ENCODE results near the gene GK2. TPM values are rescaled to one million over a fixed set of nuclear protein-coding genes. Genes with fewer than 3 reads are reported as not detected.
A peak's percentile ranks its signal among the peaks of the same experiment; 100 is the strongest.

The GK2 gene
- total and polyA plus RNA-seq, 2 of the 13 experiments (the other 11 are each of a cell fraction or from before 2014, with no cell fraction given), result not detected

DNA sequence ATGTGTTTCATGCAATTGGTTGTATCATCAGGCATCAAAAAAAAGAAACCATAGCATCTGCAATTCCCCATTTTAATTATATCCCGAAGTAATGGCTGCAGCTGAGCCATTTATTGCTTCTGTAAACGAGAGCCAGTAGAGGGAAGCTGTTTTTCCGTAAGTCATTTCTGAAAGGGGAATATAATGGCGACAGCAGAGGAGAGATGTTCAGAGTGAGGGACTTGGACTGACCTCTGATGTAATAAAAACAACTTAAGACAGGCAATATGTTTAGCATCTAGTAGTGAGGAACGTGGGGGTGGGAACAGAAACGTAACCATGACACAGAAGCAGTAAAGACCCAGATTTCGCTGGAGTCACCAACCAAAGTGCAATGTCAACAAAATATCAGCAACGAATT lies 50.7 kb downstream of the GK2 start:
- H3K4me3 ChIP-seq (replicated peaks in 1 of 3; ENCODE audit: insufficient read depth in 1 of 3, low read depth in 2 of 3, low read length in 3 of 3), result no peak overlapping the region
- FAIRE-seq (no peak), ATAC-seq (no peak), DNase-seq (ENCODE audit: low spot score) (no peak)
- no peak overlapping the region for H3K4me2 ChIP-seq (ENCODE audit: low read depth, low read length)
- in situ Hi-C loops (cut with HindIII; ENCODE audit: extremely low pct_ligation_motif_present, low pct_unique_long_range_greater_than_20kb), result no loop called here
- no peaks in the 10 kb centered on the region for H4K20me1 ChIP-seq (ENCODE audit: insufficient read depth, low read length)
- ChIA-PET POLR2A (no interaction called here), CTCF (ENCODE audit: low intra/inter-chr PET ratio, low total read pairs) (no interaction called here)
- no peak overlapping the region for H2AFZ ChIP-seq (ENCODE audit: low read length)
- H3K79me2 ChIP-seq (ENCODE audit: insufficient read depth, low read length), result no peaks in the 10 kb centered on the region
- intact Hi-C loops (cut with micrococcal nuclease; ENCODE audit: unreplicated experiment), result no loop called here
- H3K36me3 ChIP-seq (replicated peaks in 1 of 2; ENCODE audit: control insufficient read depth in 1 of 2, insufficient read depth in 2 of 2, low read length in 2 of 2), result no peaks in the 10 kb centered on the region
- H3K27ac ChIP-seq (ENCODE audit: extremely low read length, insufficient read depth, low read length), result no peak overlapping the region
- TF ChIP-seq ARHGAP35 (CRISPR knock-in tag; IDR thresholded peaks at IDR 0.05; ENCODE audit: borderline replicate concordance) (no peak), MAFK (conservative IDR thresholded peaks at IDR 0.05 in 1 of 2, IDR thresholded peaks at IDR 0.05 in 1 of 2; ENCODE audit: low read length in 2 of 2) (peak in 1 of 2 experiments; percentile 48; a peak in 2 of 4 replicates), SIN3A (IDR thresholded peaks at IDR 0.05; ENCODE audit: borderline replicate concordance, low read depth, low read length) (no peak)
- TF ChIP-seq, protein P1, sequence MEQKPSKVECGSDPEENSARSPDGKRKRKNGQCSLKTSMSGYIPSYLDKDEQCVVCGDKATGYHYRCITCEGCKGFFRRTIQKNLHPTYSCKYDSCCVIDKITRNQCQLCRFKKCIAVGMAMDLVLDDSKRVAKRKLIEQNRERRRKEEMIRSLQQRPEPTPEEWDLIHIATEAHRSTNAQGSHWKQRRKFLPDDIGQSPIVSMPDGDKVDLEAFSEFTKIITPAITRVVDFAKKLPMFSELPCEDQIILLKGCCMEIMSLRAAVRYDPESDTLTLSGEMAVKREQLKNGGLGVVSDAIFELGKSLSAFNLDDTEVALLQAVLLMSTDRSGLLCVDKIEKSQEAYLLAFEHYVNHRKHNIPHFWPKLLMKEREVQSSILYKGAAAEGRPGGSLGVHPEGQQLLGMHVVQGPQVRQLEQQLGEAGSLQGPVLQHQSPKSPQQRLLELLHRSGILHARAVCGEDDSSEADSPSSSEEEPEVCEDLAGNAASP (CRISPR knock-in tag; IDR thresholded peaks at IDR 0.05; ENCODE audit: borderline replicate concordance), result no peak
- BruUV-seq (replicated peaks), result no TSS peak
- no peaks in the 10 kb centered on the region for H3K9me3 ChIP-seq (ENCODE audit: low read length)
- no peaks in the 10 kb centered on the region for H3K4me1 ChIP-seq (ENCODE audit: insufficient read depth, low read length)
- 7% methylated on average over 8 of the region's 8 CpGs for WGBS (ENCODE audit: low lambda C conversion rate)
- no peak overlapping the region for H3K9ac ChIP-seq (ENCODE audit: insufficient read depth, low read depth, low read length)
- H3K27me3 ChIP-seq (ENCODE audit: control insufficient read depth in 1 of 2, insufficient read depth in 2 of 2, low read length in 2 of 2), result no peaks in the 10 kb centered on the region

Other genes with a start within 250 kb of the GK2 start
- not detected in 2 replicates for gene NAA11, start 82.2 kb downstream of the GK2 start, total RNA-seq (2016; rRNA removed; fragmentation: Illumina TruSeq; extraction: Trizol)
- not detected in 2 replicates for gene NAA11, start 82.2 kb downstream of the GK2 start, polyA plus RNA-seq (2011; rRNA removed)